Urothelium cell line (cell line): ENCODE data around the gene PLPPR3.

Experiments used
- DNase-seq: peaks from one replicate; pipeline ENCODE4 v3.0.0; 2011; ENCODE audit warnings: low spot score, mixed read lengths
- FAIRE-seq: peaks from 2 replicates; lab custom pipeline; 2011; peaks lifted over from hg19 to GRCh38; lab: Jason Lieb, UNC

Gene PLPPR3

DNA sequence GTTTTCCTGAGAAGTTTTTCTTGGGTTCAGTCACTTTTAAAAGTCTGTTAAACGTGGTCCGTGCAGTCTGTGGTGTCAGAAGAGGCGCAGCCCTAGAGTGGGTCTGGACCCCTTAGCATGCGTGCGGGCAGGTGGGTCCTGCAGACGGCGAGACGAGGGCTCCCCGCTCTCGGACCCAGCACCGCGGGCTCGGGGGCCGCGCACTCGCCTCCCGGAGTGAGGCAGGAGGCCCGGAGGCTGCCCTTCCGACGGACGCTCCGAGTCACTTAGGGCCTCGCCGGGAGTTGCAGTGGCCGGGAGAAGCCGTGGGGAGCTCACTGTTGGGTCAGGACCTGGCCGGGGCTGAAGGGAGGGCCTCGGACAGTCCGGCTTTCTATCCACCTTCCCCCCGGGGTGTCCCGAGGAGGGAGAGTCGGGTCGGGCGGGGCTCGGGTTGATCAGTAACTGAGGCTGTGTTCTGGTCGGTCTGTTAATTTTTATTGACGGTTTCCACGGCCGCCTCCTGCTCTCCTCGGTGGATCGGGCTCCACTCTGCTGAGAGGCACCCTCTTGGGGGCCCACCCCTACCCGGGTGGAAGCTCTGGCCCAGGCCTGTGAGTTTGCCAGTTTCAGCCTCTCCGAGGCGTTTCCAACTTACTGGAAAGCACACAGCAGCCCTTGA lies 23.2 kb downstream of the PLPPR3 start:
- FAIRE-seq (no peak), DNase-seq (no peak)

DNA sequence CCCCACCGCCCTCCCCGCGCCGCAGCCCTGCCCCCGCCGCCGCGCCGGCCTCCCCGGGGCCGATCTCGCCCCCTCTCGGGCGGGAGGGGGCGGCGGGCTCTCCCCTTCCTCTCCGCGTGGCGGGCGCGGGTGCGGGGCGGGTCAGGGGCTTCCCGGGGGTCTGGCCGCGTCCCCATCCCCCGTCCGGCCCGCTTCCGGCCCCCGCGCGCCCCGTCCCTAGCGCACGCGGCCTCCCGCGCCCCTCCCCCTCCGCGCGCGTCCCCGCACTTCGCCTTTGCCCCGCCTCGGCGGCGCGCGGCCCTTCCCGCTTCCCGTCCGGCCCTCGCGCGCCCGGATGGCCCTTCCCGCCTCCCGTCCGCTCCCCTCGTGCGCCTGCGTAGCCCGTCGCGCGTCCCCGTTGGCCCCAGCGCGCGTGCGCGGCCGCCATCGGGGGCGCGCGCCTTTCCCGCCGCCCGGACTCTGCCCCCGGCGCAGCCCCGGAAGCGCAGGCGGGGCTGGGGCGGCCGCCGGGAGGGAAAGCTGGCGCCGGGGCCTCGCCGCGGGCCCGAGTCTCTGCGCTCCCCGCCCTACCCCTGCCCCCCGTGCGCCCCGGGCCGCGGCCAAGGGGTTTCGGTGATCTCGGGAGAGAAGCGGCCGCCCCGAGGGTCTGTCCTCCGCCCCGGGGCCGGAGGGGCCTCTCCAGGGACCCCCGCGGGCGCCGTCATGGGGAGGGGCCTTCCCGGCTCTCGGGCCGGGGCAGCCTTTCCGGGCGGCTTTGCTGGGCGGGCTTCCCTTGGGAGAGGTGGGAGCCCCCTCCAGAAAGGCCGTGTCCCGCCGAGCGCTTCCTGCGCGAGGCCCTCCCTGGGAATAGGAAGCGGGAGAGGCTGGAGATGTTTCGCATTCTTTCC lies 24.0 kb downstream of the PLPPR3 start:
- FAIRE-seq (peak; percentile 93), DNase-seq (peak; percentile 93)

DNA sequence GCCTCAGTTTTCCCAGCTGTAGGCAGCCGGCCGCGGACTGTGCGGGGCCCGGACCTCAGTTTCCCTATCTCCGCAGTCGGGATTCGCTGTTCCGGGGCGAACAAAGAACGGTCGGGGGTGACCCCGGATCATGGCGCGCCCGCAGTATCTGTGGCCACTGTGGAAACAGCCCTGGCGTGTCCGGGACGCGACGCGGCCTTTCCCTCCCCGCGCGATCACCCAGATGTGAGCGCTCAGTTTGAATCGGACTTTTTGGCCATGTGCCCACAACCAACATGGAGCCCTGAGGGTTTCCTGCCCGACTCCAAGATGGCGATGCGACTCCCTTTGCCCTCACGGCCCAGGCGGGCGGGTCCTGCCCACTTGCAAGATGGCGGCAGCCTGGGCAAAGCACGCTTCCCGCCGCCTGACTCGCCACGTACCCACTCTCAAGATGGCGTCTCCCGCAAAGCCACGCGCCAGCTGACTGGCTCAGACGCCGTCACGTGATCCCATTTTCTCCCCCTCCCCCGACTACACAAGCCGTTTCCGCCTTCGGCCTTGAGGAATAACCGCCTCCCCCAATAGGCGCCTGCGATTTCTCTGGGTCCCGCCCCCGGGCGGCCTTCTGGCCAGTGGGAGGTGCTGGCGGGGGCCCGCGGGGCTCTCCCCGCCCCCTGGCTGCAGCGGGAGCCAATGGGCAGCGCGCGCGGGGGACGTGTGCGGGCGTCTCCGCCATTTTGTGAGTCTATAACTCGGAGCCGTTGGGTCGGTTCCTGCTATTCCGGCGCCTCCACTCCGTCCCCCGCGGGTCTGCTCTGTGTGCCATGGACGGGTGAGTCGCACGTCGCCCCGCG lies 24.8 kb downstream of the PLPPR3 start, which contains the start of gene PTBP1:
PTBP1 (plus strand) TSS at position 761 of the 836 bp plus-strand sequence; CDS start at position 807, 46 bp downstream.
- DNase-seq (peak; percentile 96), FAIRE-seq (peak; percentile 90)

DNA sequence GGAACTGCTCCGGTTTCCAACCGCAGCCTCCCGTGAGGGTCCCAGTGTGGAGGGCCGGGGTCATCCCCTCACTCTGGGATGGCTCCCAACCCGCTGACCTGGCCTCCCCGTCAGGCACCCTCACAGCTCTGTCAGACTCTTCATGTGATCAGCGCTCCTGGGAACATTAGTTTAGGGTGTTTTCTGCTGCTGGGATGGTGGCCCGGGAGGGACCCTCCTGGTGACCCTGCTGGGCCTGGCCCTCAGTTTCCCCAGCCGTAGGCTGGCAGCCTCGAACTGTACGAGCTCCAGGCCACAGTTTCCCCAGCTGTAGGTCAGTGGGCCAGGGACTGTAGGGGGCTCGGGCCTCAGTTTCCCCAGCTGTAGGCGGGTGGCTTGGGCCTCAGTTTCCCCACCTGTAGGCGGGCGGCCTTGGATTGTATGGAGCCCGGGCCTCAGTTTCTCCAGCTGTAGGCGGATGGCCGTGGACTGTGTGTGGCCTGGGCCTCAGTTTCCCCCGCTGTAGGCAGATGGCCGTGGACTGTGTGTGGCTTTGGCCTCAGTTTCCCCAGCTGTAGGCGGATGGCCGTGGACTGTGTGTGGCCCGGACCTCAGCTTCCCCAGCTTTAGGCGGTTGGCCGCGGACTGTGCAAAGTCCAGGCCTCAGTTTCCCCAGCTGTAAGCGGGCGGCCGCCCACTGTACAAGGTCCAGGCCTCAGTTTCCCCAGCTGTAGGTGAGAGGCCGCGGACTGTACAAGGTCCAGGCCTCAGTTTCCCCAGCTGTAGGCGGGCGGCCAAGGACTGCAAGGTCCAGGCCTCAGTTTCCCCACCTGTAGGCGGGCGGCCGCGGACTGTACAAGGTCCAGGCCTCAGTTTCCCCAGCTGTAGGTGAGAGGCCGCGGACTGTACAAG lies 25.8 kb downstream of the PLPPR3 start:
- DNase-seq (no peak), FAIRE-seq (no peak)

DNA sequence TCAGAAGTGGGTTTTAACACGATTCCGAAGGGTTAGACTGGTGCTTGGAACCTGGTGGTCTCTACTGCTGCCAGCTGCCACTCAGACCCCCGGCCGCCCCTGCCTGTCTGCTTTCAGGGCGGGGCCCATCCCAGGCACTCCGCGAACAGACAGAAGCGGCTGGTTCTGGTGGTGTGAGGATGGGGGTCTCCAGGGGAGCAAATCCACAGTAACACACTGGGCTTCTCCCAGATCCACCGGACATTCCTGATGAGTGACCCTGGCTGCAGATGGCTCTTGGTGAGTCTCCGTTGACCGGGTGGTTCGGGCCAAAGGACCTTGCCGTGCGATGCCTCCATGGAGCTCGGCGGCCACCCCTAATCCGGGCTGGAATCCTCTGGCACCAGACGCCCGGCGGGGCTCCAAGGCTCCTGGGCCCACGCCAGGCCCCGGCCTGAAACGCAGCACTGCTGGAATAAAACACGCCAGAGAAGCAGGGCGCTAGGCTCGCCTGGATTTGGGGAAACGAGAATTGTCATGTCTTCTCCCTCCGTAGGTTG lies 26.6 kb downstream of the PLPPR3 start:
- FAIRE-seq, result no peak
- no peak for DNase-seq

DNA sequence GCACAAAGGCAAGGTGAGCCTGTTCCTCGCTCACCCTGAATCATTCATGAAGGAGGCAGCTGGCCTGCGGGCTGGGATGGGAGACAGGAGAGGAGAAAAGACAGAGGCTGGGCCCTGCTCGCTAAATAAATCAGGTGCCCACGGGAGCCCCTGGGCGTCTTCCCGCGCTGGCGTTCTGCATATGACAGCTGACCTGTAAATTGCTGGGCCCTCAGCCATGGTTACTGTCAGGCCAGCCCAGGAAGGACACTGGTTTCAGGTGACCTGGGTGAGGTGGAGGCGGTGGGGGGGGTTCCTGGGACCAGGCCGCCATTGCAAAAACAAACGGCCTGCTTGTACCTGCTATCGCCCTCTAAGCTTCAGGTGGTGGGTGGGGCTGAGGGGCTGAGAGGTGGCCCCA lies 27.9 kb downstream of the PLPPR3 start:
- no peak for FAIRE-seq
- no peak for DNase-seq

DNA sequence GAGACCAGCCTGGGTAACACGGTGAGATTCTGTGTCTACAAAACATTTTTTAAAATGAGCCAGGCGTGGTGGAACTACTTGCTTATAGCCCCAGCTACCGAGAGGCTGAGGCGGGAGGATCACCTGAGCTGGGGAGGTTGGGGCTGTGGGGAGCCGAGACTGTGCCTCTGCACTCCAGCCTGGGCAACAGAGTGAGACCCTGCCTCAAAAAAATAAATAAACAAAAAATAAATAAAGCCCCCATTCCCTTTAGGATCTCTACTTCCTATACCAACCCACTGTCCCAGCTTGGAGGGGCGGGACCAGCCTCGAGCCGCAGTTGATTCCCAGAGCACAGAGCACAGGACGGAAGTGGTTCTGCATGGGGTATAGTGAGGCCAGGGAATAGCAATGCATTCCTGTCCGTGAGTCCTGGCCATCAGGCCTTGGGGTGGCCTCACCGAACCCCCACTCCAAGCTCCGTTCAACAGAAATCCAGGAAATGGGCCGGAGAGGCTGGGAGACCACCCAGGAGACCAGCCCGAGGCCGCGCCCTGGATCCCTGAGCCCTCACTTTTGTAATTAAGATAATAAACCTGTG lies 29.4 kb downstream of the PLPPR3 start:
- DNase-seq (no peak), FAIRE-seq (no peak)

DNA sequence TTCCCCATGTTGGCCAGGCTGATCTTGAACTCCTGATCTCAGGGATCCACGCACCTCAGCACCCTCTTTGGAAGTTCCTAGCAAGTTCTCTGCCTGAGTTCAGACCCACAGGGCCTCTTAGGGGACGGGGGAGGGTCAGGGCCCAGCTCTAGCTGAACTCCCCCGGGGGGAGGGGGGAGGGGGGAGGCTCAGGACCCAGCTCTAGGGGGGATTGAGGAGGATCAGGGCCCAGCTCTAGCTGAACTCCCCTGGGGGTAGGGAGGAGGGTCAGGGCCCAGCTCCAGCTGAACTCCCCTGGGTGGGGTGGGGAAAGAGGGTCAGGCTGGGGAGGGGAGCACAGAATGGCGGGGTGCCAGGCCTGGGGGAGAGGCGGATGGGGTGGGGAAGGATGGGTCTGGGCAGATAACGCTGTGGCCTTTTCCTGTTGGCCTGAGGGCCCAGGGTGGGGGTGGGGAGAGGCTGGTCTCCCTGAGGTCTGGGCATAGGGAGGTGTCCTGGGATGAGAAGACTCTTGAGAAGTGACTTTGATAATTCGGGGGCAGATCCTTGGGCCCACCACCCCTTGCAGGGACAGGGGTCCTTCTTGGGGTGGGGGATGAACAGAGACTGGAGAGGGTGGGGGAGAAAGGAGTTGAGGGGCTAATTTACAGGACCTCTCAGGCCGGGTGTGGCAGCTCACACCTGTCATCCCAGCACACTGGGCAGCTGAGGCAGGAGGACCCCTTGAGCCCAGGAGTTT lies 30.0 kb downstream of the PLPPR3 start:
- FAIRE-seq, result no peak
- DNase-seq, result no peak

DNA sequence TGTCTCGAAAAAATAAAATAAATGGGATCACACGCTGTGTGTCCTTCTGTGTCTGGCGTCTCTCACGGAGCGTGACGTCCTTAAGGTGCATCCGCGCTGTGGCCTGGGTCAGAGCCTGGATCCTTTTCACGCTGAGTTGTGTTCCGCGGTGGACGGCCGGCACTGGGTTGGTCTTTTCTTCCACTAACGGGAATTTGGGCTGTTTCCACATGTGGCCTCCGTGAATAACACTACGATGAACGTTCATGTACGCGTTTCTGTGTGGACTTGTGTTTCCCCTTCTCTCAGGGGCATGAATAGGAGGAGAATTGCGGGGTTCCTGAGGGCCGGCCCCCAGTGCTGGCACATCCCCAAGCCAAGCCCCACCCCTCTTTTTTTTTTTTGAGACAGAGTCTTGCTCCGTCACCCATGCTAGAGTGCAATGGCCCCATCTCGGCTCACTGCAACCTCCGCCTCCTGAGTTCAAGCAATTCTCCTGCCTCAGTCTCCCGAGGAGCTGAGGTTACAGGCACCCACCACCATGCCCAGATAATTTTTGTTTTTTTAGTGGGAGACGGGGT lies 30.7 kb downstream of the PLPPR3 start:
- FAIRE-seq (no peak), DNase-seq (no peak)

DNA sequence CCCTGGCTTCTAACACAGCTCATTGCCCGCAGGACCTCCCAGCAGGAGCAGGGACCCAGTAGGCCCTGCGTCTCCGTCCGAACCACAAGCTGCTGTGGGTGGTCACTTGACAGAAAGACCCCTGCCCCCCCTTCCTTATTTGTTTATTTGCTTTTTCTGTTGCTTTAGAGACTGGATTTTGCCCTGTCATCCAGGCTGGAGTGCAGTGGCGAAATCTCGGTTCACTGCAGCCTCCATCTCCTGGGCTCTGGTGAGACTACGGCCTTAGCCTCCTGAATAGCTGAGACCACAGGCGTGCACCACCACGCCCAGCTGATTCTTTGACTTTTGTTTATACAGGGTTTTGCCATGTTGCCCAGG lies 32.1 kb downstream of the PLPPR3 start:
- FAIRE-seq (no peak), DNase-seq (no peak)

DNA sequence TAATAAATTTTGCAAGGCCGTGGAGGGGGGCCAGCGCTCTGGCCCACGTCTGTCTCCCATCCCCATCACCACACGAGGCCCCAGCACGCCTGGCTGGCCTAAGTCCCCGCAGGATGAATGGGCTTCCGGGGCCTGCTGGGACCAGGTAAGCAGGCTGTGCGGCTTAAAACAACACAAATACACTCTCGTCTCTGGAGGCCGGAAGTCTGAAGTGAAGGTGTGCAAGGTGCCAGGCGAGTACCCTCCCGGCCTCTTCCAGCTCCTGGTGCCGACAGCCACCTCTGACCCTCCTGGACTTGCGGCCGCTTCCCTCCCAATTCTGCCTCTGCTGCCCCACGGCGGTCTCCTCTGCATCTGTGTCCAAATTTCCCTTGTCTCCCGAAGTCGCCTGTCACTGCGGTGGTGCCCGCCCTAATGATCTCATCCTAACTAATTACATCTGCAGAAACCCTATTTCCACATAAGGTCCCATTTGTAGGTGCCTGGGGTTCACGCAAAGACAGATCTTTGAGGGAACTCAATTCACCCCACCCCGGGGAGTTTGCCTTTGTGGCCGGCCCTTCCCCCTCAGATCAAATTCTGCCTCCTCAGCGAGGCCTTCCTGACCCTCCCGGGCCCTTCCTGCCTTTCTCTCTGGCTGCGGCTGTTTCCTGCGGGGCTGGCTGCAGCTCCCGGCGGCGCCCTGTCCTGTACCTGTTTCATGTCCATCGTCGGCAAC lies 32.6 kb downstream of the PLPPR3 start:
- FAIRE-seq, result no peak
- DNase-seq, result no peak

DNA sequence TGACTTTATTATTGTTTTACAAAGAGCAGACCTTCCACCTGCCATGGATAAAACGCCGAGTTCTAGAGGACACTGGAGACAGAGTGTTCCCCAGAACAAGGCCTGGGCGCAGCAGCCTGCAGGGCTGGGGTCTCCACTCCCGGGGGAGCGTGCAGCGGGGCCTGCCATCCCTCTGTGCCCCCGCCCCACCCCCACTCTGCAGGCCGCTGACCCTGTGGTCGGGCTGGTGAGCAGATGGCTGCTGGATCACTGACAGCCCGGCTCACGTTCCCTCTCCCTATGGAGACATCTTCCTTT lies 33.1 kb downstream of the PLPPR3 start:
- DNase-seq, result no peak
- no peak for FAIRE-seq

DNA sequence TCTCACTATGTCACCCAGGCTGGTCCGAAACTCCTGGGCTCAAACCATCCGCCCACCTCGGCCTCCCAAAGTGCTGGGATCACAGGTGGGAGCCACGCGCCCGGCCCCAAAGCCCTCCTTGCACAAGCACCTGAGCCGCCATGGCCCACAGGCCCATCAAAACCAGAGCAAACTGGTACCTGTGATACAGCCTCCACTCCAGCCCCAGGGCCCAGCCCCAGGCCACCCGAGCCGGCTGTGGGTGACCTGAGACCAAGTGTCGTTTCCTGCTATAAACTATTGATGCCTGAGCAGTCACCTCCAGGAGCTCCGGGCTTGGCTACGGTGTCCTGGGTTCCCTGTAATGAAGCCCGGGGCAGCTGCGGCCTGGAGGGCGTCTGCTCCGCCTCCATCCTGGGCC lies 34.2 kb downstream of the PLPPR3 start:
- FAIRE-seq (no peak), DNase-seq (no peak)

DNA sequence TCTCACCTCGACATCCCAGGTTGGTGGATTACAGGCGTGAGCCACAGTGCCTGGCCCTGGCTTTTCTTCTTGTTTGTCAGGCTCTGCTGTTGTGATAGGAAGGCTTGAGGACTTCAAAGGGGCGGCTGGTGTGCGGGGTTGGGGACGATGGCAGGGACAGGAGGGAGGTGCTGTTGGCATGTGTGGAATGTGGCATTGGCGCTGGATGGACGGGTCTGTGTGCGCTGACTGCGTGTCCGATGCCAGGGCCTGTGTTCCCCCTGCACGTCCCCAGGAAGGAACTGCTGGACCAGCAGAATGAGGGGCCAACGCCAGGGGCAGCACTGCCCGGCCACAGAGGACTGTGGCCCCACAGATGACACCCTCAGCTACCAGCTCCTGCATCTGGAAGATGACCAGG lies 37.2 kb downstream of the PLPPR3 start:
- DNase-seq (peak; percentile 24), FAIRE-seq (no peak)

DNA sequence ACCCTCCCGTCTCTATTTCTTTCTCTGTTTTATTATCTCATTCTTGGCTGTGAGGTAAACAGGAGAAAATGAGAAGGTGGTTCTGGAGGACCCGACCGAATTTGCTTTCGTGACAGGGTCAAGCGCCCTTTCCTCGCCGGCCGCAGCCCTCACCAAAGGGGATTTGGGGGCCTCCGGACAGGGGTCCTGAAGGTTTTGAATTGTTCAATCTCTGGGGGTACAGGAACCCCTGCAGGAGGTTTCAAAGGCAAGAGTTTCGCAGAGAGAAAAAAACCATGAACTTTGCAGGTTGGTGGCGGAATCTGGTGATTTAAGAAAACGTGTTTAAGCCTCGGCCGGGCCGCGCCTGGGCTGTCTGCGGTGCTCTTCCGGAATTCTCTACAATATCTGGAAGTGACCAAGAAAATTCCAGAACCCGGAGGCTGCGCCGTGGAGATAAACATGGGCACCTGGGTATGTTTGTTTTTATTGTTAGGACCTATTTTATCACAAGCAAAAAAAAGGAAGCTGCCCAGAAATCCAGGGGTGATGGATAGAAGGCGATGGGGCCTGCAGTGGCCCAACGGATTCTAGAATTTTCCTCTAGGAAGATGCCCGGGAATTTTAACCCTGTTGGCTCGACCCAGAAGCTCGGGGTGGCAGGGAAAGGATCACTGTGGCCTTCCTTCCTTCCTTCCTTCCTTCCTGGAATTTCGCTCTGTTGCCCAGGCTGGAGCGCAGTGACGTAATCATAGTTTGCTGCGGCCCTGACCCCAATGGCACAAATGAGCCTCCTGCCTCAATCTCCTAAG lies 38.7 kb downstream of the PLPPR3 start:
- no peak for FAIRE-seq
- DNase-seq, result no peak

DNA sequence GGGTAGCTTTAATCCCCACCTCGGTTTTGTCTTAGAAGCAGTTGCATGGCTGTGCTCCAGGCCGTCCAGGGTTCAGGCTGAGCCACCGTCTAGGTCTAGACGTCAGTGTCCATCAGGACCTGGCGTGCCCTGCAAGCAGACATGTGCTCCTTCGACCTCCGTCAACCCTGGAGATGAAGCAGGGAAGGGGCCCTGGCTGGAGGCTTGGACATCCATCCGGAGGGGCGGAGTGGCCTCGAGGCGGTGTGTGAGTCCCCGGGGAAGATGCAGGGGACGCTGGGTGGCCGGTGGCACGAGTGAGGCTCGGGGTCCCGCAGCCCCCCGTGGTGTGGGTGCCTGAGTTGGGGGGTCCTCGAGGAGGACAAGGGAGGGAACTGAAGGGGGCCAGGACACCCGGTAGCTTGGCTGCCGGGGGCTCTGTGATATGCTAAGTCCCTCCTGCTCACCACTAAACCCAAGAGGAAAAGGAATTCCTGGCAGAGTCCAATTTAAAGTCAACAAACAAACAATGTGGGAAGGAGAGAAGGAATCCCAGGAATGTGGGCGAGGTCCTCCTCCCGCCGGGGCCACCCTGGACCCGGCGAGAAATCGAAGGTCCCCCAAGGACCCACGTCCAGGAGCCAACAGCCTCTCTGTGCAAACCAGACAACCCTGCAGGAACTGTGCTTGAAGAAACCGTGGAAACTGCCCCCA lies 39.4 kb downstream of the PLPPR3 start:
- FAIRE-seq, result no peak
- DNase-seq, result peak; percentile 65

DNA sequence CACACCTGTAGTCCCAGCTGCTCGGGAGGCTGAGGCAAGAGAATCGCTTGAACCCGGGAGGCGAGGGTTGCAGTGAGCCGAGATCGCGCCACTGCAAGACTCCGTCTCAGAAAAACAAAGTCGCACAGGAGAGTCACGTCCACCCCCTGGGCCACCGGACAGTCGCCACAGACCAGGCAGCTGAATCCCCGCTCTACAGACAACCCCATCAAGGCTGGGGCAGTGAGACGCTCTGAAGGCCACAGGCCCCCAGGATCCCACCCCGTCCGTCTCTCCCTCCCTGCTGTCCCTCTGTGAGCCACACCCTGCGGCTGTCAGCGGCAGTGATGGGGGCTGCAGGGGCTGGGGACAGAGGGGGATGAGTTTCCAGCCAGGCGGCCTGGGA lies 40.0 kb downstream of the PLPPR3 start:
- no peak for FAIRE-seq
- no peak for DNase-seq
